Stimulated activated CD4-positive, alpha-beta T cell treated with anti-CD3 and anti-CD28 coated beads, TNF-alpha, amount 100 ng/mL, for 1 hour (primary cell): Measurements from ENCODE around the gene BFSP1.

Experiments
- DNase-seq, 3 donors: peaks; one replicate each; pipeline ENCODE4 v3.0.0-alpha.2; 2020; ENCODE audit warnings: low read depth in 3 of 3, low spot score in 1 of 3

Gene BFSP1

GRCh38 chr20:17558154-17558940 lies 27.2 kb upstream of the BFSP1 start:
- no peak for DNase-seq

- no peak for DNase-seq
These were observed 26.5 kb upstream of the BFSP1 start for GRCh38 chr20:17557675-17558006.

DNA sequence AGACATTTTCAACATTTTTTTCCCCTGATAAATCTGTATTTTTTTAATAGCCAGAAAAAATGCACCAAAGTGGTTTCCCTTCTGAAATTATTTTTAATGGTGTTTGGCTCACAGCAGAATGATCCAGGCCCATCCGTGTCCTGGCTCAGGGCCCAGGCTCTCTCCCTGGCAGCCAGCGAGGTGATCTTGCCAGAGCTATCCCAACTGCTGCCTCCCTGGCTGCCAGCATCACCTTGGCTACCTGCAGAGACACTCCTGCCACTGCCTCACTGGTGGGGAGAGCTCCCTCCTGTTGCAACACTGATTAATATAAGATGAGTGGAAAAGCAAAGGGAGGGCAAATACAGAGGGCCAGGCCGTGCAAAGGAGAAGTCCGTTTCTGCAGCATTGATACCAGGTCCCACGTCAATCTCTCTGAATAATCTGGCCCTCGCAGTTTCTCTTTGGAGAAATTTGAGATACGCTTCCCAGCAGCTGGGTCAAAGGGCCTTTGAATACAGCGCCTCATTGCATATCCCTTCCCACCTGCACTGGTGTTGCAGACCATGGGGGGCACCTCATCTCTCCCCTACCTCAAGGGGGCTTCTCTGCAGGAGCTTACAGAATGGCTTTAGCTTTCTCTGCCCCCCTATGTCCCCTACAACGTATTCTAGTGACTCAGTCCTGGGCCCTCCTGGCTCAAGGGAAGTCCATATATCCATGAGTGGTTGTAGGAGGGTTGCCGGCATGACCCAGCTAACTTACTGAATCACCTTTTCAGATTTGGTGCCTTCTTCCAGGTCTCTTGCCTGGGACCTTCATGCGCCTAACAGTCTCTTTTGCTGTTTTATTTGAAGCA lies 25.9 kb upstream of the BFSP1 start:
- no peak for DNase-seq

GRCh38 chr20:17555106-17555505 lies 23.9 kb upstream of the BFSP1 start:
- no peak for DNase-seq

GRCh38 chr20:17549131-17549530 lies 18.0 kb upstream of the BFSP1 start:
- DNase-seq = no peak

DNA sequence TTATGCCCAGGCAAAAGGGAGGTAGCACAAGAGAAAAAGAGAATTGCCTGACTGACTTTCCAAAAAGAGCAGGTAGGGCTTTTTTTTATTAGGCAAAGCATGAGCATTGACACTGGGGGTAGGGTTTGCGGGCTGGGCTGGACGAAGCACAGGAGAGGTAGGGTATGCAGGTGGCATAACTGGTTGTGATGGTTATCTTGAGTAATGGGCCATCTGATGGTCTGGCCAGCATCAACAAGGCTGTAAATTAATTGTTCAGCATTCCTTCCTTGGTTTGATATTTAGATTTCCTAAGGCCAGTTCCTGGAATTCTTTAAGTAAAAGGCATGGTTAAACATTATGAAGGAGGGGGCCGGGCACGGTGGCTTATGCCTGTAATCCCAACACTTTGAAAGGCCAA lies 13.9 kb upstream of the BFSP1 start:
- no peak for DNase-seq

GRCh38 chr20:17543531-17544131 lies 12.5 kb upstream of the BFSP1 start:
- DNase-seq = no peak

- no peak for DNase-seq
These were observed 11.8 kb upstream of the BFSP1 start for GRCh38 chr20:17542993-17543412.

DNA sequence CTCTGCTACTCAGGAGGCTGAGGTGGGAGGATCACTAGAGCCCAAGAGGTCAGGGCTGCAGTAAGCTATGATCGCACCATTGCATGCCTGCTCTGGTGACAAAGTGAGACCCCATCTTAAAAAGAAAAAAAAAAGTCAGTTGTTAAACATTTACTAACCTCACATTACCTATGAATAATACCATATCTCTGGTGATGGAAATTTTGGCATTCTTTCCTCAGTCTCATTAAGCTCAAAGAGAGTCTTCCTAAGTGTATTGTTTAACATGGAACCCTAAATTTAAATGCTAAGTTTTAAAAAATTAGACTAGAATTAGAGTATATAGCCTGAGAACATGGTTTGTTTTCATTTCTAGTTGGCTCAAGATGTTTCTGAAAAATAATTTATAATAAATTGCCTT lies 11.3 kb upstream of the BFSP1 start:
- no peak for DNase-seq

DNA sequence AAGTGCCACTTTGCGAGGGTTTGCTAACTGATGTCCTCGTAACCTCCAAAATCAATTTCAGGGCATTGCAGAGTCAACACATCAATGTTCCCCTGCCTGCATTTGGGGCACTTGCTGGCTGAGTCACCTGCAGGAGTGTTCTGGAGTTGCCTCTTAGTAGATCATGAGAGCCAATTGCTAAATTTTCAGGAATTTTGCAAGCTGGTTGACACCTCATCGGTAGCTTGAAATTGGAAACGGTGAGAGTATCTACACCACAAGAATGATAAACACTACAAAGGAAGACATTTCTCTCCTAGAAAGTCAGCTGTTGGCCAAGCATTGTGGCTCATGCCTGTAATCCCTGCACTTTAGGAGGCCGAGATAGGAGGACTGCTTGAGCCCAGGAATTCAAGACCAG lies 10.8 kb upstream of the BFSP1 start:
- DNase-seq = no peak

DNA sequence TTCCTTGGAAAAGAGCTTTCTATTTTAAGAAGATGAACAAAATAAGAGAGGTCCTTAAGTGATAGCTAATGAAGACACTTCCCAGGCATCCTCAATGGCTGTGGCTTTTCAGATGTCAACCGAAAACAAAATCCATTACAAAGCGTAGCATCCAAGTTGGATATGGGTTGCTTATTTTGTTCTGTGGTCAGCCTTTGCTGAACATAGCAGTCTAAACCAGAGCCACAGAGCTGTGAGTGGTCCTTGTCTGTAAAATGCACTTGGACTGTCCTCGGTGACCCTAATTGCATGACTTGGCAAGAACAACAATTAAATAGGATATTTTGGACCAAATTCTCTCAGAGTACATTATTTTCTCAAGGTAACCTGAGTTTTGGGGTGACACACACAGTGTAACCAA lies 10.4 kb upstream of the BFSP1 start:
- no peak for DNase-seq

GRCh38 chr20:17538517-17539170 lies 7.5 kb upstream of the BFSP1 start:
- DNase-seq = no peak

GRCh38 chr20:17537959-17538358 lies 6.8 kb upstream of the BFSP1 start:
- DNase-seq = no peak

DNA sequence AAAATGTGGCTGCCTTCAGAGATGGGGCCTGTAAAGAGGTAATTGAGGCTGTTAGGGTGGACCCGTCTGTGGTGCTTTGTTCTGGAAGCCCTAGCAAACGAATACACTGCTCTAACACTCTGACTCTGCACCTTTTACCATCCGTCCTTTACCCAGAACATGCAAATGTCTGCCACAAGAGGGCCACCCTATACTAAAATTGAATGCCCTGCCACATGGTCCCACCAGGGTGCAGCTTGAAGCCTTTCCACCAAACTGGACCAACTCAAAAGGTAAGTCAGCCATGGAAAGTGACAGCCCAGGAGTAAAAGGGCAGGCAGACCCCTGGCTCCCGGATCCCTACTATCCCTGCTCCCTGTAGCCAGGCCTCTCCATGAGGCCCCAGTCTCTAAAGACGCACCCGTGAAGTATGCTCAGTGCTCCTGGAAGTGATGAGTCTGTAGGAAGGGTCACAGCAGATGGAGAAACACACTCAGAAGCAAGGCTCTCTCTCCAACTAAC lies 5.8 kb upstream of the BFSP1 start:
- DNase-seq = peak; percentile 12 to 35 (median 30)

DNA sequence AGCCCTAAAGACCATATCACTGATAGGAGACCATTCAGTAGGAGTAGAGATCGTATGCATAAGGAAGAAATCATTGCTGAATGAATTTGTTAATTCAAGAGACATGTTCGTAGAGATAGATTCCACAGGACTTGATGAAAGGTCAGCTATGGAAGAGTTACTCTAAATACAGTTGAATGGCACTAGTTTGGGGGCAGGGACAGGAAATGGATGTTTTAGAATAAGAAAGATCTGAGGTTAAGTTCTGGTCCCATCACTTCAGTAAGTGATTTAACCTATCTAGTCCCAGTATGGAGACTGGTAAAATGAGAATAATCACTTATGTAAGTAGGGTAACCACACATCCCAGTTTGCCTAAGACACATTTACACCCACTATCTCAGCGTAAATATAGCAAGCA lies 2.9 kb upstream of the BFSP1 start:
- DNase-seq = no peak

- DNase-seq = no peak
These were observed 2.2 kb upstream of the BFSP1 start for GRCh38 chr20:17533396-17533795.

GRCh38 chr20:17531665-17532025 lies 466 bp upstream of the BFSP1 start:
- DNase-seq = no peak

DNA sequence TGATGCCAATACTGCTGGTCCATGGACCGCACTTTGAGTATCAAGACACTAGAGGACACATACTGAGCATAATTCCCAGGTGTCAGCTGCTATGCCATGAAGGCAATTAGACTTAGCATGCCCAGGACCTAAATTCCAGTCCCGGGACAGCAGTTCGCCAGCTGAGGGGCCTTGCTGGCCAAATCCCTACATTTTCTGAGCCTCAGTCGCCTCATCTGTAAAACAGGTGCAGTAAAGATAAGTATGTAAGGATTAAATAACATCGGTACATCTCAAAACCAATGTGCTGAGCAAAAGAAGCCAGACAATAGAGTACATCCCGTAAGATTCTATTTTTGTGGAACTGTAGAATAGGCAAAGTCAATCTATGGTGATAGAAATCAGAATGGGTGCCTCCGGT lies 1.0 kb downstream of the BFSP1 start:
- no peak for DNase-seq

- DNase-seq = no peak
These were observed 1.6 kb downstream of the BFSP1 start for GRCh38 chr20:17529586-17529985.

DNA sequence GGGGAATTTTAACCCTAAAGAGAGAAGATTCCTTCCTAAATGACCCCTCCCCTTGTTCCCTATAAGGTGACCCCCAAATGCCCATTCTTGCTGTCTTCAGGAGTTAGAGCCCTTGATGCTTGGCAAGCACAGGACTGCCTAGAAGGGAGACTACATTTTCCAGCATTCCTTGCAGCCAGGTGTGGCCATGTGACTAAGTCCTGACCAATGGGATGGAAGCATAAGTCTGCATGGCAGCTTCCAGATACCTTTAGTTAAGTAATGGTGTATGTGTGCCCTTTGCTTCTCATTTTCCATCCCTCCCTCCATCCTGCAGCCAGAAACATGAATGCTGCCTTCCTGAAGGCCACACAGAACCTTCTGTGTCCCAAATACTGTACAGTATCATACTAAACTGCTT lies 5.5 kb downstream of the BFSP1 start:
- no peak for DNase-seq

DNA sequence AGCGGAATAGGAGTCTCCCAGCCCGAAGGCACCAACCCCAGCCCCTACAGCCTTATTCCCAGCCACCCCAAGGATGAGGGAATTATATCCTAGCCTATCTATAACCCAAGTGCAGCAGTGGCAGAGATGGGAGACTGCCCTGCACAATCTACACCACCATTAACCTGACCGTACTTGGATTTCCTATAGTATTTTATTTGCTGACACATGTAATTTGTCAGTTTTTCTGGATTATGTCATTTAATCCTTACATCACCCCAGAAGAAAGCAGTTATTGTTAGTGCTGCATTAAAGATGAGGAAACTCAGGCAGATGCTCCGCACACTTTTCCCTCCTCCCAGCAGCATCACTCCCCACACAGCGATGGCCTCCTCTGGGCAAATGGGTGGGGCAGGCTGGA lies 6.0 kb downstream of the BFSP1 start:
- DNase-seq = no peak

GRCh38 chr20:17524560-17524959 lies 6.6 kb downstream of the BFSP1 start:
- DNase-seq = no peak
